ENCODE measurements around the gene HOXC4.
"Not testable (repeated sequence)": the region's sequence is repeated elsewhere in the genome, so short reads cannot be mapped to it uniquely, and the experiment has no call there.

- not testable (repeated sequence) for TF ChIP-seq POLR2A (IDR thresholded peaks at IDR 0.05; ENCODE audit: control extremely low read depth in 1 of 2, low read depth in 2 of 2, low read length in 2 of 2); POLR2AphosphoS5 (IDR thresholded peaks at IDR 0.05; ENCODE audit: low read depth, low read length)
These were observed 36.7 kb downstream of the HOXC4 start for GRCh38 chr12:54090312-54090711.

Data from H1 (cell line).